SK-N-SH treated with all-trans-retinoic acid at 6 μM for 48 hours (cell line): ENCODE results near the gene PROM1.

Experiments
- ATAC-seq: fragments of 200-7000 bp; cut with Tn5 transposase; 3 replicates; pipeline ENCODE4 v1.9.1; 2020; ENCODE audit warnings: mild to moderate bottlenecking, moderate library complexity
- CREB5 ChIP-seq: fragments of 250-450 bp; sonication (Bioruptor Pico); IDR thresholded peaks from 2 replicates; pipeline ENCODE4 v1.5.1; 2020; ENCODE audit warnings: low read depth, mild to moderate bottlenecking, moderate library complexity
- CSDC2 ChIP-seq: fragments of 250-450 bp; sonication (Bioruptor Pico); IDR thresholded peaks from 2 replicates; pipeline ENCODE4 v1.5.0; 2020; ENCODE audit warnings: mild to moderate bottlenecking, moderate library complexity
- CSRNP3 ChIP-seq: fragments of 250-450 bp; sonication (Bioruptor Pico); IDR thresholded peaks from 2 replicates; pipeline ENCODE4 v1.5.1; 2021; ENCODE audit warnings: mild to moderate bottlenecking, moderate library complexity
- ESRRG ChIP-seq: fragments of 250-450 bp; sonication (Bioruptor Pico); IDR thresholded peaks from 2 replicates; pipeline ENCODE4 v1.6.1; 2021; ENCODE audit warnings: mild to moderate bottlenecking
- GLIS3 ChIP-seq: fragments of 250-450 bp; sonication (Bioruptor Pico); IDR thresholded peaks from 2 replicates; pipeline ENCODE4 v1.5.0; 2020; ENCODE audit warnings: mild to moderate bottlenecking, moderate library complexity
- ISL1 ChIP-seq: fragments of 250-450 bp; sonication (Bioruptor Pico); IDR thresholded peaks from 2 replicates; pipeline ENCODE4 v2.1.2; 2022; ENCODE audit warnings: mild to moderate bottlenecking, moderate library complexity
- OSR1 ChIP-seq: fragments of 250-450 bp; sonication (Bioruptor Pico); IDR thresholded peaks from 2 replicates; pipeline ENCODE4 v1.8.0; 2022; ENCODE audit warnings: moderate library complexity, mild to moderate bottlenecking, inconsistent platforms
- PPARA ChIP-seq: fragments of 250-450 bp; sonication (Bioruptor Pico); IDR thresholded peaks from 2 replicates; pipeline ENCODE4 v1.5.0; 2020; ENCODE audit warnings: mild to moderate bottlenecking, borderline replicate concordance
- RARB ChIP-seq: fragments of 250-450 bp; sonication (Bioruptor Pico); IDR thresholded peaks from 2 replicates; pipeline ENCODE4 v1.8.0; 2021; ENCODE audit warnings: mild to moderate bottlenecking, moderate library complexity
- SNAI2 ChIP-seq: fragments of 250-450 bp; sonication (Bioruptor Pico); IDR thresholded peaks from 2 replicates; pipeline ENCODE4 v1.5.0; 2020; ENCODE audit warnings: mild to moderate bottlenecking, moderate library complexity
- TCF4 ChIP-seq: fragments of 250-450 bp; sonication (Bioruptor Pico); IDR thresholded peaks from 2 replicates; pipeline ENCODE4 v1.8.0; 2021; ENCODE audit warnings: mild to moderate bottlenecking, moderate library complexity, borderline replicate concordance
- TOX ChIP-seq: fragments of 250-450 bp; sonication (Bioruptor Pico); IDR thresholded peaks from 2 replicates; pipeline ENCODE4 v1.8.0; 2021; ENCODE audit warnings: mild to moderate bottlenecking, moderate library complexity, borderline replicate concordance
- TSHZ2 ChIP-seq: fragments of 250-450 bp; sonication (Bioruptor Pico); IDR thresholded peaks from 2 replicates; pipeline ENCODE4 v1.5.0; 2020; ENCODE audit warnings: mild to moderate bottlenecking, moderate library complexity
- ZC3H10 ChIP-seq: fragments of 250-450 bp; sonication (Bioruptor Pico); IDR thresholded peaks from 2 replicates; pipeline ENCODE4 v1.5.1; 2021; ENCODE audit warnings: mild to moderate bottlenecking, moderate library complexity
- ZFP30 ChIP-seq: fragments of 450-650 bp; formaldehyde crosslinking; IDR thresholded peaks from 2 replicates; pipeline ENCODE4 v1.5.0; 2022; ENCODE audit warnings: mild to moderate bottlenecking, moderate library complexity
- ZNF565 ChIP-seq: fragments of 450-650 bp; formaldehyde crosslinking; conservative IDR thresholded peaks from 2 replicates; pipeline ENCODE4 v1.5.0; 2020; ENCODE audit warnings: low read depth, mild to moderate bottlenecking, moderate library complexity
- ZNF70 ChIP-seq: fragments of 450-650 bp; formaldehyde crosslinking; IDR thresholded peaks from 2 replicates; pipeline ENCODE4 v1.5.0; 2020; ENCODE audit warnings: mild to moderate bottlenecking, moderate library complexity
- ZNF8 ChIP-seq: fragments of 450-650 bp; formaldehyde crosslinking; IDR thresholded peaks from 2 replicates; pipeline ENCODE4 v1.5.0; 2020; ENCODE audit warnings: mild to moderate bottlenecking, moderate library complexity

PROM1 gene

GRCh38 chr4:16006771-16007446 lies 76.9 kb downstream of the PROM1 start:
- peak; percentile 41 for ATAC-seq
- no peak for TF ChIP-seq TOX (CRISPR knock-in tag)
- TF ChIP-seq ISL1 (CRISPR knock-in tag) = peak; percentile 64; the same call in 1 of the 2 replicates

GRCh38 chr4:16005676-16006075 lies 78.1 kb downstream of the PROM1 start:
- ATAC-seq = no peak
- no peak for TF ChIP-seq ZNF70 (CRISPR knock-in tag)
- no peak for TF ChIP-seq ZC3H10 (CRISPR knock-in tag)
- TF ChIP-seq OSR1 (CRISPR knock-in tag) = no peak
- TF ChIP-seq SNAI2 = no peak
- TF ChIP-seq CSDC2 (CRISPR knock-in tag) = no peak
- TF ChIP-seq TCF4 (CRISPR knock-in tag) = no peak
- no peak for TF ChIP-seq CSRNP3 (CRISPR knock-in tag)
- TF ChIP-seq CREB5 (CRISPR knock-in tag) = no peak
- TF ChIP-seq TOX (CRISPR knock-in tag) = no peak
- TF ChIP-seq ZNF8 = no peak
- no peak for TF ChIP-seq RARB
- TF ChIP-seq TSHZ2 (CRISPR knock-in tag) = no peak
- no peak for TF ChIP-seq ISL1 (CRISPR knock-in tag)
- TF ChIP-seq ZNF565 = no peak
- TF ChIP-seq ESRRG (CRISPR knock-in tag) = no peak
- no peak for TF ChIP-seq GLIS3 (CRISPR knock-in tag)

GRCh38 chr4:16001484-16001858 lies 82.4 kb downstream of the PROM1 start:
- TF ChIP-seq PPARA (no peak), TOX (CRISPR knock-in tag) (no peak), ESRRG (CRISPR knock-in tag) (no peak), ZNF565 (no peak), GLIS3 (CRISPR knock-in tag) (no peak), RARB (no peak), ZFP30 (CRISPR knock-in tag) (no peak), ISL1 (CRISPR knock-in tag) (no peak), ZC3H10 (CRISPR knock-in tag) (no peak)
- peak; percentile 99 for ATAC-seq

- TF ChIP-seq PPARA = no peak
- TF ChIP-seq TOX (CRISPR knock-in tag) = no peak
- no peak for TF ChIP-seq CSDC2 (CRISPR knock-in tag)
- no peak for TF ChIP-seq CSRNP3 (CRISPR knock-in tag)
- TF ChIP-seq TSHZ2 (CRISPR knock-in tag) = 0 out of 2 replicates have a peak, but pooled peaks have one; percentile 28
- peak; percentile 11; the same call in 2 of the 3 replicates for ATAC-seq
Measured at GRCh38 chr4:16000708-16001483, 82.9 kb downstream of the PROM1 start.
